ENCODE measurements around the gene RSPH10B2.
"Not testable (repeated sequence)": the region's sequence is repeated elsewhere in the genome, so short reads cannot be mapped to it uniquely, and the experiment has no call there.

RSPH10B2 gene

DNA sequence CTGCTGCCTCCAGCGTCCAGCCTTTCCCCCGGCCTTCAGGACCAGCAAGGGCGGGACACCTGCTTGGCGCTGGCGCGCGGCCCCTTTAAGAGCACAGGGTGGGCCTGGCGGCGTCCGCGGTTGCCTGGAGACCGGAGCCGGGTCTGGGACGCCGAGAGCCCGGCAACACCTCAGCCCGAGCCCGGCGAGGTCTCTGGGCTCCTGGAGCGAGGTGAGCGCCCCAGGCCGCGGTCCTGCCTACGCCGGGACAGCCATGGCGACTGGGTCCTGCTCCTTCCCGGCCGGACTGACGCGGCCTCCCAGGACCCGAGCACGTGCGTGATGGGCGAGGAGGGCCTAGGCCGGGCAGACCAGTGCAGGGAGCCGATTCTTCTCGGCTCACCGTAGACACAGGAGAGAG lies at the start of gene RSPH10B2:
Gene RSPH10B2, plus strand, starts transcription at position 140 of the 400 bp plus-strand sequence. CDS start 3,575 bp downstream, outside the sequence.
- DNase-seq (ENCODE audit: low read depth, low spot score), result not testable (repeated sequence)

DNA sequence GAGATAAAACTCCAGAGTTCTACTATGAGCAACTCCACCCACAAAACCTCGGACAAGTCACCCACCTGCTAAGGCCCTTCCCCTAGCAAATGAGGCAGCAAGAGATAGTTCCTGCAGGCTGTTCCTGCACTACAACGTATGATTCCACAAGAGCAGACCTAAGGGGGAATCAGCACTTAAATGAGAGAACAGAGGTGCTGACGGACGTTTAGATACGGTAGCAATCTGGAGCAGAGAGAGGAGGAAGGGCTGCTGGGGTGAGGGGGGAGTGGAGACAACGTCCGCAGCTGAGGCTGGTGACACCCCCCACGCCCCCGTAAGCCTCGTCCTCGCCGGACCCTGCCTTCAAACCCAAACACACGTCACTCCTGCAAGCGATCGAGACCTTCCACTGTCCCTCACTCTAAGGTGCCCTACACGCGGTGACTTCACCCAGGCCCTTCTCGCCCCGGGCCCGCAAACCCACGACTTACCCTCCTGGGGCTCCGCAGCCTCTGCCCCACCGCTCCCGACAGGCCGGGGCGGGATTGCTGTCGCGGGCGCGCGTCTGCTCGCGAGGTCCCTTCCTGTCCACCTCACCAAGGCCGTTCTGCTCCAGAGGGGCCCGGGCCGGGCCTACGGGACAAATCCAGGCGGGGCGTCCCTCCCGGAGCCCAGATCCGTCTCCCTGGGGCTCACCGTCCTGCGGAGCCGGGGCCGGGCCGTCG lies 47.8 kb upstream of the RSPH10B2 start:
- DNase-seq (ENCODE audit: low read depth, low spot score), result no peak

DNA sequence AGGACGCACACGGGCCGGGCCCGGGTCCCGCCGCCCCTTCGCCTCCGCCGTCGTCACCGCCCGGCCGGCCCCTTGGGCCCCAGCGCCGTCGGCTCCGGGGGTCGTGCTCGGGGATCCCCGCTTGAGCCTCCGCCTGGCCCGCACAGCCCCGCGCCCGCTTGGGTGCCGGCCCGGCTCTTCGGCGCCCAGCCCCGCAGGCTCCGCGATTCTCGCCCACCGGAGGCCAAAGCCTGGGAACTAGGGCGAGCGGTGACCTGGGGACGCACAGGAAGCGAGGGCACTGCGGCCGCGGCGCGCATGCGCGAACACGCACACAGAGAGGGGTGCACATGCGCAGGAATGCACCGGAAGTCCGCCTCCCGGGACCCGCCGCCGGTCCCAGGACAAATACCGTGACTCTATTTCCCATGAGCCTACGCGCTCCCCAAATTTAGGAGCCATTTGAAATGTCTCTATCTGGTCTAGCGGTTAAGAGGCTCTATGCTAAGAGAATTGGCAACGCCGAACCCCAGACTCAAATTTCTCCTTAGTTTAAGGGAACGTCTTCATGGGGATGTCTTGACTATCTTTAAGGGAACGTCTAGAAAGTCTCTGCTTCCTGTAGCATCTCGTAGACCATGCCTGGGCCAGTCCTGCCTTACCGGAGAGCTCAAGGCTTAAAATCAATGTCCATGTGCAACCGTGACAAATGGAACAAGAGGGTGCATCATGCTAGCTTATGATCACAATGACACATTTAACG lies 47.1 kb upstream of the RSPH10B2 start, which contains the start of gene ZNF12:
Gene ZNF12, minus strand, starts transcription at position 282 of the 742 bp plus-strand sequence. CDS start 1,774 bp downstream, outside the sequence.
- peak; percentile 79 for DNase-seq (ENCODE audit: low read depth, low spot score)

DNA sequence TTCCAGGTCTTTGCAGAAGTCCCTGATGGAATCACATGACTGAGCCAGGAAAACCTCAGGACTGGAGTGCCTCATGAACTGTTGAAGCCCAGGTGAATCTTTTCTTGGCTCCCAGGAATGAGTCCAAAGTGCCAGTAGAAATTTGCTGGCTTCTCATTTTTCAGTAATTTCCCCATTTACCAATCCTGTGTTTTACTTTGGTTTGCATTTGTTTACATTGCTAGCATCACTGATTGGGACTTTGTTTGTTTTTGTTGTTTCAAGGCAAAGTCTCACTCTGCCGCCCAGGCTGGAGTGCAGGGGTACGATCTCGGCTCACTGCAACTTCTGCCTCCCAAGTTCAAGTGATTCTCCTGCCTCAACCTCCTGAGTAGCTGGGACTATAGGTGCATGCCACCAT lies 45.6 kb upstream of the RSPH10B2 start:
- DNase-seq (ENCODE audit: low read depth, low spot score), result no peak

DNA sequence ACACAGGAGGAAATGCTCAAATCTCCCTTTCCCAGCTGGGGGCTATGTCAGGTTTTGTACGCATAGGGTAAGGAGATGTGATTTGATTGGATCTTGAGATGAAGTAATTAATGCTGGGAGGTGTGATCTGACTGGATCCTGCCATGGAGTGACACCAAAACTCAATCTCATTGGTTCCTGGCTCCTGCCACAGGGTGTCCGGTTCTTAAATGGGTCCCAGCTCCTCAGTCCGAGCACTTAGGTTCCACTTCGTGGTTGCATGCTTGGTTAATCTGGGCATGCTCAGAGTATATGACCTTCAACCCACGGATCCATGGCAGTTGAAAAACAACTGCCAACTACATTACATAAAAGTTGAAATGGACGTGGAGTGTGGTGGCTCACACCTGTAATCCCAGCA lies 44.1 kb upstream of the RSPH10B2 start:
- DNase-seq (ENCODE audit: low read depth, low spot score), result no peak

DNA sequence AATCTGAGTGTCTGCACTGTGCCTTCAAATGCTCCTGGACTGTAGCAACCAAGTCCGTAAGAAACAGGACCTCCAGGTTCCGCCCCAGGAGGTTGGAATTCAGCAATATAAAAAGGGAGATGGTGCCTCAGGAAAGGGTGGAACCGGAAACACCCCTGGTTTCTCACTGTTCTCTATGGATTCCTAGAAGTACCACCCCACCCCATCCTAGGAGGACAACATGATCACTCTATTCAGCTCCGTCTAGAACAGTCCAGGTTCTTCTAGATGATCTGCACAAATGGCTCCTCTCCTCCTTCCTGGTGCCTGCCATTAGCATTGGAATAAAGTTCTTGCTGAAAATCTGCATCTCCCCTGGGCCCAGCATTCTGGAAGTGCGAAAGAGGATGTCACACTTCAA lies 39.5 kb upstream of the RSPH10B2 start:
- no peak for DNase-seq (ENCODE audit: low read depth, low spot score)

DNA sequence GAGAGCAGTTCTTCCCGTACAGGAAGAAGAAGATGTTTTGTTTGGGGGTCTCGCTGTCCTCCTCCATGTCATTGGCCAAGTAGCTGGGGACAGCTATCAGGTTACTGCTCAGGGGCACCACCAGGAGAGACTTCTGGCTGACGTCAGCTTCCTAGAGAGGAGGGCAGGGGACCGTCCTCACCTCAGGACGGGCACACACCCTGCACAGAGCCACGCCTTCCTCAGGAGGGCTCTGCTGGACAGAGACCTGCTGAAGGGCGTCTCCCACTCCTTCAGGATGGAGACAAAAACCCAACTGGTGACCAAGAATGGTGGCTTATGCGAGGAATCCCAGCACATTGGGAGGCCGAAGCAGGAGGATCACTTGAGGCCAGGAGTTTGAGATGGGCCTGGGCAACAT lies 38.0 kb upstream of the RSPH10B2 start:
- DNase-seq (ENCODE audit: low read depth, low spot score), result not testable (repeated sequence)

DNA sequence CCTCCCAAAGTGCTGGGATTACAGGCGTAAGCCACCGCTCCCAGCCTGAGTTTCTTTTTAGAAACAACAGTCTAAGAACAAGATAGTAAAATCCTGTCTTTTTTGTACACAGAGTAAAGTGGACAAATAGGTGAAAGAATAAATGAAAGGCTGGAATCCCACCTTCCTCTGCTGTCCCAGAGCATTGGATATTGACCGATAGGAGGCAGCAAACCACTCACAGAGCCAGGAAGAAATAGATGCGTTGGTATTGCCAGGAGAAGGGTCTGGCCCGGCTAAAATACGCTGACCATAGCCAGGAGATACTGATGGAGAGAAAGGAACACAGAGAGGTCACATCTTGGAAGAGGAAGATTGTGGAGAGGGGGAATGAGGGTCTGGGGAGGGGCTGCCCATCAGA lies 35.8 kb upstream of the RSPH10B2 start:
- no peak for DNase-seq (ENCODE audit: low read depth, low spot score)

DNA sequence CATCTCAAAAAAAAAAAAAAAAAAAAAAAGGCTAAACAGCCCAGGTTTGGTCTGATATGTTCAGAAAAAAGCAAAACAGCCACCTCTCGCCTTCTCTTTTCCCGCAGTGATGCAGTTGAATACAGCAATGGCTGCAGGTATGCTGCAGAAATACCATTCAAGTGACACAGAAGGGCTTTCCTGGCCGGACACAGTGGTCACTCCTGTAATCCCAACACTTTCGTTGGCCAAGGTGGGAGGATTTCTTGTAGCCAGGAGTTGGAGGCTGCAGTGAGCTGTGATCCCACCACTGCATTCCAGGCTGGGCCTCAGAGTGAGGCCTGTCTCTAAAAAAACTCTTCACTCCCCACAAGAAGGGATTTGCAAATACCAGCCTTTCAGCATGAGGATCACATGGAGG lies 29.6 kb upstream of the RSPH10B2 start:
- not testable (repeated sequence) for DNase-seq (ENCODE audit: low read depth, low spot score)

DNA sequence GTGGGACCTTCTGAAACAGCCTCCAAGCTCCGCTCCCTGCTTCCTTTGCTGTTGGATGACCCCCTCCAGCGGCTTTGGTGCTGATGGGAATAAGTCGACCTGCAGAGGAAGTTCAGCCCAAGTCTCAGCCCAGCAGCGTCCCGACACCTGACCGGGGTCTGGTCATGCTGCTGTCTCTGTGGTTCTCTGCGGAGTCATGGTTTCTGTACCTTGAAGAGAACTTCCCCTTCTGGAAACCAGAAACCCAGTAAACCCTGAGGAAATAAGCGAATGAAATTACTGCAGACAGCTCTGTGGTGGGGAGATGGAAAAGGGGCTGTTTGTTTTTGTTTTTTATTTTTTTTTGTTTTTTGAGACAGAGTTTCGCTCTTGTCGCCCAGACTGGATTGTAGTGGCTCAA lies 28.9 kb upstream of the RSPH10B2 start:
- no peak for DNase-seq (ENCODE audit: low read depth, low spot score)

DNA sequence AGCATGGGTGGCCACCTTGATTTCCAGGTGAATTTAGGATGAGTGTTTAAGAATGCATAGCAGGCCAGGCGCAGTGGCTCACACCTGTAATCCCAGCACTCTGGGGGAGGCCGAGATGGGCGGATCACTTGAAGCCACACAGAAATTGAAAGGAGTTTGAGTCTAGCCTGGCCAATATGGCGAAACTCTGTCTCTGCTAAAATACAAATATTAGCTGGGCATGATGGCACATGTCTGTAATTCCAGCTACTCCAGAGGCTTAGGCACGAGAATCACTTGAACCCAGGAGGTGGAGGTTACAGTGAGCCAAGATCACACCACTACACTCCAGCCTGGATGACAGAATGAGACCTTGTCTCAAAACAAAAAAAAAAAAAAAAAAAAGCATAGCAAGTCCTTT lies 27.6 kb upstream of the RSPH10B2 start:
- not testable (repeated sequence) for DNase-seq (ENCODE audit: low read depth, low spot score)

DNA sequence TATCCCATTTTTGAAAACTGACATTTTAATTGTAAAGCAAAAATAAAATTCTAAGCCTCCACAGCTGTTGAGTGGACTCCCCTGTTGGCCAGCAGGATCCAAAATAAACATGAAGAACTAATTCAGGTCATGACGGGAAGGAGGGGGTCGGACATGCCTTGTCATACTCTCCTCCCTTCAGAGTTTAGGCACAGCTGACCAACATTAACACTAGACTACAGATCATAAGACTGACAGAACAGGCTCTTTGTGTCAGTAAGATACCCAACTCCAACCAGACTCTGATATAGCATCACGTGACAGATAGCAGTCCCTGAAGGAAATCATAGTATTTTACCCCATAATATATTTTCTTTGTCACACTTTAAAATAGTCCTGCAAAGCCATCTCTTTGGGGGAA lies 26.2 kb upstream of the RSPH10B2 start:
- no peak for DNase-seq (ENCODE audit: low read depth, low spot score)

DNA sequence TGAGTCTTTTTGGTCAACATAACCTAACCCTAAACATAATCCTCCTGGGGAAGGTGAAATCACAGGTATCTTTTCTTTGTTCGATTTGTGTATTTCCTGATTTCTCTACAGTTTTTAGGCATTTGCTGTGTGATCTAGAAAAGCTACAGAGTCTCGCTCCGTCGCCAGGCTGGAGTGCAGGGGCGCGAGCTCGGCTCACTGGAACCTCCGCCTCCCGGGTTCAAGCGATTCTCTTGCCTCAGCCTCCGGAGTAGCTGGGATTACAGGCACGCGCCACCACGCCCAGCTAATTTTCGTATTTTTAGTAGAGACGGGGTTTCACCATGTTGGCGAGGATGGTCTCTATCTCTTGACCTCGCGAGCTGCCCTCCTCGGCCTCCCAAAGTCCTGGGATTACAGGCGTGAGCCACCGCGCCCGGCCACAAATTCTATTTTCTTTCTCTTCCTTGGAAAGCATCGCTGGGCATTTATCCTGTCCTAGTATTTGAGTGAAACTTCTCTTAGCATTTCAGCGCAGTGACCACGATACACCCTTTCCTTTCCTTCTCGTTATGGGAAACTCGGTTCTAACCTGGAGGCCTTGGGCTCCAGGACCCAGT lies 24.9 kb upstream of the RSPH10B2 start:
- DNase-seq (ENCODE audit: low read depth, low spot score), result not testable (repeated sequence)

DNA sequence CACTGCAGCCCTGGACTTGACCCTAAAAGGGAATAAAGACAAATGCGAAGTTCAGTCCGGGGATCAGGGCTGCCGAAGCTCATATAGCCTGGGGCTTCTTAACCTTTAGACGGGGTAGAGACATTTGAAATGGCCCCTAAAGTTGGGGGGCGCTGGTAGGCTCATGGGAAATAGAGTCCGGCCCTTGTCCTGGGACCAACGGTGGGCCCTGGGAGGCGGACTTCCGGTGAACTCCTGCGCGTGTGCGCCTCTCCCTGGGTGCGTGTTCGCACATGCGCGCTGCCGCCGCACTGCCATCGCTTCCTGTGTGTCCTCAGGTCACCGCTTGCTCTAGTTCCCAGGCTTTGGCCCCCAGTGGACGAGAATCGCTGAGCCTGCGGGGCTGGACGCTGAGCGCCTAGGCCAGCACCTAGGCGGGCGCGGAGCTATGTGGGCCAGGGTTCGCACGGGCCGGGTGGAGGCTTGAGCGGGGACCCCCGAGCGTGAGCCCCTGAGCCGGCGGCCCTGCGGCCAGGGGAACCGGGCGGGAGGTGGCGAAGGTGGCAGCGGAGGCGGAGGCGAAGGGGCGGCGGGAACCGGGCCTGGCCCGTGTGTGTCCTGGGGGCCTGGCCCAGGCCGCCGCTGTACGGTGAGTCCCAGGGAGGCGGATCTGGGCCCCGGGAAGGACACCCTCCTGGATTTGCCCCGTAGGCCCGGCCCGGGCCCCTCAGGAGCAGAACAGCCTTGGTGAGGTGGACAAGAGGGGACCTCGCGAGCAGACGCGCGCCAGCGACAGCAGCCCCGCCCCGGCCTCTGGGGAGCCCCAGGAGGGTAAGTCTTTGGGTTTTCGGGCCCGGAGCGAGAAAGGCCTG lies 24.2 kb upstream of the RSPH10B2 start:
- peak; percentile 80 for DNase-seq (ENCODE audit: low read depth, low spot score)

DNA sequence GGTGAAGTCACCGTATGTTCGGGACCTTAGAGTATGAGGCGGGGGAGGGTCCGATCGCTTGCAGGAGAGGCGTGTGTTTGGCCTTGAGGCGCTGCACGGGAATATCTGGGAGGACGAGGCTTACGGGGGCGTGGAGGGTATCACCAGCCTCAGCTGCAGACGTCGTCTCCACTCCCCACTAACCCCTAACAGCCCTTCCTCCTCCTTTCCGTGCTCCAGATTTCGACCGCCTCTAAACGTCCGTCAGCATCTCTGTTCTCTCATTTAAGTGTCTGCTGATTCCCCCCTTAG lies 23.6 kb upstream of the RSPH10B2 start:
- no peak for DNase-seq (ENCODE audit: low read depth, low spot score)

DNA sequence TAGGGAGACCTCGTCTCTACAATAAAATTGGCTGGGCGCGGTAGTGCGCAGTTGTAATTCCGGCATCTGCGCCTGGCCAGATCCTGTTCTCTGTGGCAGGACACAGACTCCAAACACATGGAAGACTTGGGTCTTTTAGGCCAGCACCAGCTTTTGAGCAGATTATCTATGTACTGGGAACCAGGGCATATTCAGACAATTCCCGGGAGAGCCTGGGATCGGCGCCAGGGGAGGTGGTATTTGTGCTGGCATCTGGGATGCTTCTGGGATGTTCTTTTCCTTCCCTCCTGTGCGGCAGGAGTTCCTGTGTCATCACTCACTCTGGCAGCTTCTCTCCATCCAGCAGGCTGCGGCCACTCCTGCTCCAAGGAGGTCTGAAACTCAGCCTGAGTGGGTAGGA lies 15.5 kb upstream of the RSPH10B2 start:
- not testable (repeated sequence) for DNase-seq (ENCODE audit: low read depth, low spot score)

DNA sequence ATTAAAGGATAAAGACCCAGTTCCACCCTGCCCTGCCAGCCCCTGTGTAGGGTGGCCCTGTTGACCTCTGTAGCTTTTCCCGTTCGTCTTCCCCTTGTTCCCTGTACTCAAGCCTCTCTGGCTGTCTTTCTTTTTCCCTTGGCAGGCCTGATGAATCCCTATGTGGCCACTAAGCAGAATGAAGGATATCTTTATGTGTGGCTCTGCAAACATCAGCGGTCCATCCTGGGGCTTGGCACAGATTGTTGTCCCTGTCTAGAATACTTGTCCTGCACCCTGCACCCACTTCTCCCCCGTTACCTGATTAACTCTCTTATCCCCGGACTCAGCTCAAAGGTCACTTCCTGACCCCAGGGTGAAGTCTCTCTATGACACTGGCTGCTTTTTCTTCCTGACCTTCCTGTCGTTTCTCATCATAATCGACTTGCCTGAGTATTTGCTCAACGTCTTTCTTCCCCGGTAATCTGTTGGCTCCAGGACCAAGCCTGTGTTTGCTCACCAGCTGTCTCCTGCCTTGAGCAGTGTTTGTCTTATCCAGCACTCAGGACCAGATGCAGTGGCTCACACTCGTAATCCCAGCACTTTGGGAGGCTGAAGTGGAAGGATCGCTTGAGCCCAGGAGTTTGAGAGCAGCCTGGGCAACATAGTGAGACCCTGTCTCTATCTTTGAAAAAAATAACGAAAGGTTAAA lies 9.3 kb upstream of the RSPH10B2 start:
- not testable (repeated sequence) for DNase-seq (ENCODE audit: low read depth, low spot score)

DNA sequence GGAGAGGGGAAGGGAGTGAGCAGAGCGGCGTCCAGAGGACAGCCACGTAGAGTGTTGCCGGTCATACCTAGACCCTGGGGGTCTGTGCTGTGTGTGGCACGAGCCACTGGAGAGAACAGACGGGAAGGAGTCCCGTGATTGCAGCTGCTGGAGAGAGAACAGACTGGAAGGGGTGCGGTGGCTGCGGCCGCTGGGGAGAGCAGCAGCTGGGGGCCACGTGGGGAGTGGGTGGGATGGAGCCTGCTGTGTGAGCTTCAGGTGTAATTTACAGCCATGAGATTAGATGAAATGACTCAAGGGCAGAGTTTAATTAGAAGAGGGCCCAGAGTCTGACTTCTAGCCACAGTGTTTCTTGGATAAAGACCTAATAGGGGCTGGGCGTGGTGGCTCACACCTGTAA lies 4.6 kb upstream of the RSPH10B2 start:
- DNase-seq (ENCODE audit: low read depth, low spot score), result not testable (repeated sequence)

DNA sequence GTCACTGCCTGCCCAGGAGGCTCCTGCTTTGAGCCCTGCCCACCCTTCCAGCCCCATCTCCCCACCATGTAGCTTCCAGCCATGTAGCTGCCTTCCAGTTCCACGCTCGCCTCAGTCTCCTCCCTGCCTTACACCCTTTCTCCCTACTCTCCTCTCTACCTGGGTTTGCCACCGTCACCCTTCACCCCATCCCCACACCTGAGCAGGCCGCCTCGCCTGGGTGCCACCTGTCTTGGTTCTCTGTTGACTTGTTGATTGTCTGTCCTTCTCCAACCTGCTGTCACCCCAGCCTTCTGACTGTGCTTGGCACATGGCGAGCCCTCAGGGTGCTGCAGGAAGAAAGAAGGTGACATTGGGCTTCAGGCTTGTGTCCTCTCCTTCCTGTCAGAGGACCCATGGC lies 3.7 kb upstream of the RSPH10B2 start:
- not testable (repeated sequence) for DNase-seq (ENCODE audit: low read depth, low spot score)

DNA sequence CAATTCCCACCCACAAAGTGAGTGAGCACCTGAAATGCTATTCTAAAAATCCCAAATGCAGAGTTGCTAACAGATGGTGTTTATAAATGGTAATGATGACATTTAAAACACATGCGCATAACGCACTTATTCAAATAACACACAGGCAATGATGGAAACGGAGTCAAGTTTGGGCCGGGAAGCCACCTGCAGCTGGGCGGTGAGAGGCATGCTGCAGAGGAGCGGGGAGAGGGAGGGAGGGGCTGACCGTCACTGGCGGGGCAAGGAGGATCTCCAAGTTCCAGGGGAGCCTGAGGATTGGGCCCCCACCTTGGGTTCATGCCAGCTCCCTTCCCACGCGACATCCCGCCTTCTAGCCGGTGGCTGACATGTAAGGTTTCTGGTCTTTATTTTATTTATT lies 7.3 kb downstream of the RSPH10B2 start:
- not testable (repeated sequence) for DNase-seq (ENCODE audit: low read depth, low spot score)

DNA sequence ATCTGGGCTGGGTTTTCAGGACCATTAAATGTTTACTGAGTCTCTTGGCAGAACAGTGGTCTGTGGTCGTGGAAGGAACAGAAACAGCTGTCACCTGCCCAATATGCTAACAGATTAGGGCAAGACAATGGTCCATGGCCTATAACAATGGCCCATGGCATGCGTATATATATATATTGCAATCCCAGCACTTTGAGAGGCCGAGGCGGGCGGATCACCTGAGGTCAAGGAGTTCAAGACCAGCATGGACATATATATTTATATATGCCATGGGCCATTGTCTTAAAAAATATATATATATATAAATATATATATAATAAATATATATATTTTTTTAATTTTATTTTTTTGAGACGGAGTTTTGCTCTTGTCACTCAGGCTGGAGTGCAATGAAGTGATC lies 27.7 kb downstream of the RSPH10B2 start:
- DNase-seq (ENCODE audit: low read depth, low spot score), result not testable (repeated sequence)

Data from smooth muscle cell of the brain vasculature (primary cell).